Skin of body (tissue), 2 donors: Measurements from ENCODE around the gene BPIFA1. TPM values are rescaled to one million over a fixed set of nuclear protein-coding genes. Genes with fewer than 3 reads are reported as not detected.
A peak's percentile ranks its signal among the peaks of the same experiment; 100 is the strongest.

ENCODE experiments used
- DNase-seq: peaks from one replicate; lab custom pipeline; 2025; lab: John Stamatoyannopoulos, UW
- total RNA-seq: library from RNA; depleted of rRNA; stranded (reverse); fragments of >200 nt; gene quantifications from one replicate; pipeline ENCODE4 v1.2.3, GENCODE V29; 2014

The BPIFA1 gene
- total RNA-seq, 1 donor from 2014 or later = not detected

GRCh38 chr20:33239979-33240736 lies 4.4 kb downstream of the BPIFA1 start:
- DNase-seq = no peak

GRCh38 chr20:33240923-33241322 lies 5.1 kb downstream of the BPIFA1 start:
- no peak for DNase-seq

GRCh38 chr20:33242319-33243100 lies 6.7 kb downstream of the BPIFA1 start:
- no peak for DNase-seq

- no peak for DNase-seq
Observed at GRCh38 chr20:33246077-33246476, 10.3 kb downstream of the BPIFA1 start.

- no peak for DNase-seq
Observed at GRCh38 chr20:33249456-33249855, 13.7 kb downstream of the BPIFA1 start.

GRCh38 chr20:33250666-33251065 lies 14.9 kb downstream of the BPIFA1 start:
- DNase-seq = no peak

GRCh38 chr20:33251496-33251895 lies 15.7 kb downstream of the BPIFA1 start:
- no peak for DNase-seq

- DNase-seq = no peak
Observed at GRCh38 chr20:33252460-33252859, 16.7 kb downstream of the BPIFA1 start.

GRCh38 chr20:33255005-33255404 lies 19.2 kb downstream of the BPIFA1 start:
- no peak for DNase-seq

GRCh38 chr20:33257237-33257636 lies 21.4 kb downstream of the BPIFA1 start:
- DNase-seq = no peak

- no peak for DNase-seq
Observed at GRCh38 chr20:33259371-33259770, 23.6 kb downstream of the BPIFA1 start.

- DNase-seq = no peak
Observed at GRCh38 chr20:33261465-33261864, 25.7 kb downstream of the BPIFA1 start.

GRCh38 chr20:33262658-33263065 lies 26.9 kb downstream of the BPIFA1 start:
- peak; percentile 63 for DNase-seq

- DNase-seq = no peak
Observed at GRCh38 chr20:33263784-33264183, 28.0 kb downstream of the BPIFA1 start.

- no peak for DNase-seq
Observed at GRCh38 chr20:33267701-33268100, 31.9 kb downstream of the BPIFA1 start.

GRCh38 chr20:33272155-33272873 lies 36.5 kb downstream of the BPIFA1 start:
- DNase-seq = no peak

- no peak for DNase-seq
Observed at GRCh38 chr20:33273117-33273851, 37.5 kb downstream of the BPIFA1 start.

- DNase-seq = no peak
Observed at GRCh38 chr20:33275215-33275614, 39.4 kb downstream of the BPIFA1 start.

GRCh38 chr20:33275871-33276270 lies 40.1 kb downstream of the BPIFA1 start:
- DNase-seq = no peak

GRCh38 chr20:33276303-33277113 lies 40.7 kb downstream of the BPIFA1 start:
- DNase-seq = no peak
